Calu3 (cell line): ENCODE measurements around the gene CACNA2D3. TPM values are rescaled to one million over a fixed set of nuclear protein-coding genes. Genes with fewer than 3 reads are reported as not detected.
"Not testable (repeated sequence)": the region's sequence is repeated elsewhere in the genome, so short reads cannot be mapped to it uniquely, and the experiment has no call there.

Source experiments
- BruUV-seq: library from RNA; stranded (reverse); fragments of 400-500 nt; replicated peaks from 2 replicates; lab custom pipeline; 2021; lab: Mats Ljungman, UMichigan
- CTCF ChIA-PET: fragments of 300-600 bp; sonication (Branson Sonifier 250); formaldehyde crosslinking; loops from one replicate; lab custom pipeline; 2022; ENCODE audit warnings: antibody characterized with exemption; lab: Charles Lee
- DNase-seq: peaks from one replicate; pipeline ENCODE4 v3.0.0; 2022
- H3K27ac Mint-ChIP-seq: one replicate; pipeline ENCODE4 v1.8.0; 2022; ENCODE audit warnings: mixed read lengths; ENCODE audit not compliant: unreplicated experiment
- H3K27me3 Mint-ChIP-seq: one replicate; pipeline ENCODE4 v1.8.0; 2022; ENCODE audit warnings: mixed read lengths; ENCODE audit not compliant: unreplicated experiment
- H3K36me3 Mint-ChIP-seq: one replicate; pipeline ENCODE4 v1.8.0; 2022; ENCODE audit warnings: mild to moderate bottlenecking, moderate library complexity, mixed read lengths; ENCODE audit not compliant: insufficient read depth, unreplicated experiment
- H3K4me1 Mint-ChIP-seq: one replicate; pipeline ENCODE4 v1.8.0; 2022; ENCODE audit warnings: mild to moderate bottlenecking, low read depth, mixed read lengths; ENCODE audit not compliant: unreplicated experiment
- H3K4me3 Mint-ChIP-seq: one replicate; pipeline ENCODE4 v1.8.0; 2022; ENCODE audit warnings: mild to moderate bottlenecking, low read depth, moderate library complexity, mixed read lengths; ENCODE audit not compliant: unreplicated experiment
- H3K9me3 Mint-ChIP-seq: one replicate; pipeline ENCODE4 v1.8.0; 2022; ENCODE audit warnings: low read depth, mixed read lengths; ENCODE audit not compliant: unreplicated experiment
- CTCF ChIP-seq: fragments of 200-600 bp; IDR thresholded peaks from one replicate; pipeline ENCODE4 v1.8.0; 2022; ENCODE audit warnings: antibody characterized with exemption; ENCODE audit not compliant: unreplicated experiment
- intact Hi-C: fragments of 100-400 bp; cut with micrococcal nuclease; formaldehyde crosslinking; loops from one replicate; pipeline ENCODE4 v1.10.0; 2022; ENCODE audit not compliant: unreplicated experiment
- total RNA-seq: library from RNA; stranded (reverse); gene quantifications from 2 replicates; pipeline ENCODE4 v1.2.3, GENCODE V29; 2022

The CACNA2D3 gene
- total RNA-seq, 1 experiment from 2014 or later, result not detected

GRCh38 chr3:54630101-54630623 is 507.8 kb downstream of the CACNA2D3 start:
- Mint-ChIP-seq H3K4me1 (no peaks in the 10 kb centered on the region), H3K27ac (no peak overlapping the region), H3K36me3 (no peaks in the 10 kb centered on the region), H3K4me3 (no peak overlapping the region), H3K9me3 (peaks cover 8% of the 10 kb centered on the region), H3K27me3 (no peaks in the 10 kb centered on the region)
- no peak for TF ChIP-seq CTCF
- BruUV-seq, result no TSS peak
- no peak for DNase-seq
- intact Hi-C loops, result no loop called here
- CTCF ChIA-PET, result no interaction called here

- H3K36me3 Mint-ChIP-seq, H3K4me3 Mint-ChIP-seq, H3K9me3 Mint-ChIP-seq, BruUV-seq, H3K27me3 Mint-ChIP-seq, CTCF ChIA-PET, H3K4me1 Mint-ChIP-seq, DNase-seq, H3K27ac Mint-ChIP-seq, intact Hi-C loops: not testable (repeated sequence)
Observed at GRCh38 chr3:54631001-54631400, 508.6 kb downstream of the CACNA2D3 start.

GRCh38 chr3:54631516-54632325 is 509.4 kb downstream of the CACNA2D3 start:
- H3K9me3 Mint-ChIP-seq, result peaks cover 8% of the 10 kb centered on the region
- H3K4me3 Mint-ChIP-seq, result no peak overlapping the region
- CTCF ChIA-PET, result no interaction called here
- TF ChIP-seq CTCF, result no peak
- H3K27me3 Mint-ChIP-seq, result no peaks in the 10 kb centered on the region
- intact Hi-C loops, result no loop called here
- H3K4me1 Mint-ChIP-seq, result no peaks in the 10 kb centered on the region
- no peak for DNase-seq
- no peak overlapping the region for H3K27ac Mint-ChIP-seq
- no peaks in the 10 kb centered on the region for H3K36me3 Mint-ChIP-seq
- BruUV-seq, result no TSS peak

DNA sequence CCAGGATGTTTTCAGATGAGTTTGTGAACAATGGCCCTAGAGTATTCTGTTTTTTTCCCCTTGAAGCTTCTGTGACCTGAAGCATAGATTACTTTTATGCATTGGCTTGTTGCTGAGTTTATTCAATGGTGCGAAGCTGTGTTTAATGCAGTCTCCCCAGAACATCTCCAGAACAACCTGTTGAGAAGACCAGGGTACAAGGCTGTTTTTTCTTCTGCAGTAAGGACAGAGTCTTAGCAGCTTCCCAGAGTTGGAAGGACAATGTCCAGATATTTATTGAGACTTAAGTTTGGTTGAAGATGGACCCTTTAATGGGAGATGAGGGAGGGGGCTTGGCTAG is 509.9 kb downstream of the CACNA2D3 start:
- TF ChIP-seq CTCF, result no peak
- Mint-ChIP-seq H3K9me3 (peaks cover 4% of the 10 kb centered on the region), H3K27me3 (no peaks in the 10 kb centered on the region), H3K4me3 (no peak overlapping the region), H3K36me3 (no peaks in the 10 kb centered on the region), H3K4me1 (no peaks in the 10 kb centered on the region), H3K27ac (no peak overlapping the region)
- DNase-seq, result no peak
- no TSS peak for BruUV-seq
- intact Hi-C loops, result no loop called here
- CTCF ChIA-PET, result no interaction called here

DNA sequence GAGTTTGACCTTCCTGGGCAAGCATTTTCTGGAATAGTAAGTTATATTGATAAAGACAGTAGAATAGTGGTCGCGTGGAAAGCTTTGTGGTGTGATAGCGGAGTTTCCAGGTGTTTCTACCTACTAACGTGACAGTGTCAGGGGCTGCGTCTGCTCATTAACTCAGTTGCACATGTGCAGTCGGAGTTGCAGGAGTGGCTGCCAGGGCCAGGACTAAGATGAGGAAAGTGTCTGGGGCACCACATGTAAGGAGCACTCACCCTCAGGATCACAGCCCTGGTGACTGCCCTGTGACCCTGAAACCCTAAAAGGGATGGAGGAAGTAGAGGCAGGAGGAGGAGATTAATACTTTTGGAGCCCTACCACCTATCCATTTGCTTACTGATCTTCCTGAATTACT is 510.5 kb downstream of the CACNA2D3 start:
- Mint-ChIP-seq H3K27ac (no peak overlapping the region), H3K4me1 (no peaks in the 10 kb centered on the region), H3K27me3 (no peaks in the 10 kb centered on the region), H3K36me3 (no peaks in the 10 kb centered on the region), H3K4me3 (no peak overlapping the region), H3K9me3 (peaks cover 4% of the 10 kb centered on the region)
- no peak for DNase-seq
- TF ChIP-seq CTCF, result no peak
- intact Hi-C loops, result no loop called here
- CTCF ChIA-PET, result no interaction called here
- BruUV-seq, result no TSS peak
